22Rv1 (cell line): ENCODE measurements around the gene SLFN12.
"Not testable (repeated sequence)": the region's sequence is repeated elsewhere in the genome, so short reads cannot be mapped to it uniquely, and the experiment has no call there.

Experiments used
- H3K27ac ChIP-seq: fragments of 450-650 bp; 2 replicates; pipeline ENCODE4 v1.5.1; 2017
- CTCF ChIP-seq: fragments of 450-650 bp; IDR thresholded peaks from 2 replicates; pipeline ENCODE4 v1.5.1; 2017; ENCODE audit warnings: mild to moderate bottlenecking
- ZFX ChIP-seq: fragments of 450-650 bp; IDR thresholded peaks from 2 replicates; pipeline ENCODE4 v1.6.1; 2017; ENCODE audit warnings: antibody characterized with exemption, borderline replicate concordance

Gene SLFN12

DNA sequence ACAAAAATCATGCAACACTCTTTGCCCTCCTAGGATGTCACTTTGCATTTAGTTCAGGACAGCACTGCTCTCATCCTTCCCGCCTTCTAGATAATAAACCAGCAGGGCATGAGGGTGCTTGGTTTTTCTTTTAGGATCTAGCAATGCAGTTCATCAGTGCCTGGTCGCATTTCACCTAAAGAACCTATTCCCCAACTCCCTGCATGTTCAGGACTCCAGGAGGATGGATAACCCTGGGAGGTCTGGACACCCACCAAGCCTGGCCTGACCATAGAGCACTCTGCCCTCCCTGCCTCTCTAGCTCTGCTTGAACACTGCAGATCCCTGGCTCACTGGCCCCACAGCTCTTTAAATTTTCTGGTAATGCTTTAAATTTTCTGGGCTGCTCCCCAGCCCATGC, 2.6 kb downstream of the SLFN12 start:
- no peak overlapping the region for H3K27ac ChIP-seq
- TF ChIP-seq CTCF (no peak), ZFX (no peak)

DNA sequence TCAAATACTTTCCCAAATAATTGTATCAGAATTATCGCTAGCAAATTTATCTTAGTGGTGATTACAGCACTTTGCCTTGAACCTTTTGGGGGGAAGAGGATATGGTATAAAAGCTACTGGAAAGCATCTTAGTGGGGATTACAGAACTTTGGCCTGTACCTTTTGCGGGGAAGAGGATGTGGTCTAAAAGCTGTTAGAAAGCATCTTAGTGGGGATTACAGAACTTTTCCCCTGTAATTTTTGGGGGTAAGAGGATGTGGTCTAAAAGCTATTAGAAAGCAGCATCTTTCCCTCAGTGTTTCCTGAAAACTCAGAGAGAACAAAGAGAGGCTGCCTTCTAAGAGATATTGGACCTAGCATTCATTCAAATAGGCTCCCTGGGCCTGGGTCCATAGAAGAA, 4.1 kb downstream of the SLFN12 start:
- TF ChIP-seq ZFX (no peak), CTCF (no peak)
- no peak overlapping the region for H3K27ac ChIP-seq

DNA sequence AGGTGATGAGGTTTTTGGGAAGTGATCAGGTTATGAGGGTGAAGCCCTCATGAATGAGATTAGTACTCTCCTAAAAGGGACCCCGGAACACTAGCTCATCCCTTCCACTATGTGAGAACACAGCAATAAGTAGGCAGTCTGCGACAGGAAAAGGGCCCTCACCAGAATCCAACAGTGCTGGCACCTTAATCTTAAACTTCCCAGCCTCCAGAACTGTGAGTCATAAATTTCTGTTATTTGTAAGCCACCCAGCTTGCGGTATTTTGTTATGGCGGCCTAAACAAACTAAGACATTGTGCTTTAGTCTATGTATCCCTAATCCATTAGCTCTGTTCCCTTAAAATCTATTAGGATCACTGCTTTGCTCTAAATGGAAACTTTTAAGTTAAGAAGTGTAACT, 8.5 kb downstream of the SLFN12 start:
- no peak overlapping the region for H3K27ac ChIP-seq
- TF ChIP-seq ZFX (no peak), CTCF (no peak)

DNA sequence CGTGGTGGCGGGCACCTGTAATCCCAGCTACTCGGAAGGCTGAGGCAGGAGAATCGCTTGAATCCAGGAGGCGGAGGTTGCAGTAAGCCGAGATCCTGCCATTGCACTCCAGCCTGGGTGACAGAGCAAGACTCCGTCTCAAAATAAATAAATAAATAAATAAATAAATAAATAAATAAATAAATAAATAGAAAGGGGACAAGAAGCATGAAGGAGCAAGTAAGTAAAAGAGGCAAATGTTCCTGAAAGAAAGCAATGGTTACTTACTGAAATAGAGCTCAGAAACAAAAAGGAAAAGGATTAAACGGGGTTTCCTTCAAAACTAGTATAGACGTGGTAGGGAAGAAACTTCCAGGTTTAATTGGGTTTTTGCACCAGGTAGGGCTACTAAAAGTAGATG, 11.2 kb downstream of the SLFN12 start:
- H3K27ac ChIP-seq, result not testable (repeated sequence)

GRCh38 chr17:35416659-35417058, 15.6 kb downstream of the SLFN12 start:
- no peak overlapping the region for H3K27ac ChIP-seq
- TF ChIP-seq ZFX (no peak), CTCF (no peak)

DNA sequence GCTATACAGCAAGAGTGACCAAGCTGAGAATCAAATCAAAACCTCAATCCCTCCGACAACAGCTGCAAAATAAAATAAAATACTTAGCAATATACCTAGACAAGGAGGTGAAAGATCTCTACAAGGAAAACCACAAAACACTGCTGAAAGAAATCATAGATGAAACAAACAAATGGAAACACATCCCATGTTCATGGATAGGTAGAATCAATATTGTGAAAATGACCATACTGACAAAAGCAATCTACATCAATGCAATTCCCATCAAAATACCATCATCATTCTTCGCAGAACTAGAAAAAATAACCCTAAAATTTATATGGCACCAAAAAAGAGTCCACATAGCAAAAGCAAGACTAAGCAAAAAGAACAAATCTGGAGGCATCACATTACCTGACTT, 17.6 kb downstream of the SLFN12 start:
- H3K27ac ChIP-seq, result not testable (repeated sequence)

DNA sequence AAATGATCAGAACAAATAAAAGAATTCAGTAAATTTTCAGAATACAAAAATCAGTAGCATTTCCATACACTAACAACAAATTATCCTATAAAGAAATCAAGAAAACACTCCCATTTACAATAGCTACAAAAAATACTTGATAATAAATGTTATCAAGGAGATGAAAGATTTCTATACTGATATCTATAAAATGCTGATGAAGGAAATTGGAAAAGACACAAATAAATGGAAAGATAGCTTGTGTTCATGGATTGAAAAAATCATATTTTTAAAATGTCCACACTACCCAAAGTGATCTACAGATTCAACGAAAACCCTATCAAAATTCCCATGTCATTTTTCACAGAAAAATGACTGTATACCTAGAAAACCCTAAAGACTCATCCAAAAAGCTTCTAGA, 18.1 kb downstream of the SLFN12 start:
- H3K27ac ChIP-seq, result no peak overlapping the region
- no peak for TF ChIP-seq ZFX
- TF ChIP-seq CTCF, result no peak

DNA sequence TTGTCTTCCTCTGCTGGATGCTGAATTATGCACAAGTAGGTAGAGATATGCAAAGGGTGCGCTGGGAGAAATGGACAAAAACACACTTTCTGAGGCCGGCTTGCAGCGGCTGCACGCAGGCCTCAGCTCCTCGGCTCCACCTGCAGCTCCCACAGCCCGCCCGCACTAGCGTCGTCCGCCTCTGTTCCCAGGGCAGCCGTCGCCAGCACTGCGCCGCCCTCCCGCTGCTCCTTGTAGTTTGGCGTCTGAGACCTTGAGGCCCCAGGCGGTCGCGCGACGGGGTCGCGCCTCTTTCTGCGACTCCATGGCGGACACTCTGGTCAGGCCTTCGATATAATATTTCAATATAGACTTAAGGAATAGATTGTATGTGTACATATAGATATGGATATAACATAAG, 24.8 kb downstream of the SLFN12 start:
- TF ChIP-seq CTCF (no peak), ZFX (no peak)
- no peak overlapping the region for H3K27ac ChIP-seq

DNA sequence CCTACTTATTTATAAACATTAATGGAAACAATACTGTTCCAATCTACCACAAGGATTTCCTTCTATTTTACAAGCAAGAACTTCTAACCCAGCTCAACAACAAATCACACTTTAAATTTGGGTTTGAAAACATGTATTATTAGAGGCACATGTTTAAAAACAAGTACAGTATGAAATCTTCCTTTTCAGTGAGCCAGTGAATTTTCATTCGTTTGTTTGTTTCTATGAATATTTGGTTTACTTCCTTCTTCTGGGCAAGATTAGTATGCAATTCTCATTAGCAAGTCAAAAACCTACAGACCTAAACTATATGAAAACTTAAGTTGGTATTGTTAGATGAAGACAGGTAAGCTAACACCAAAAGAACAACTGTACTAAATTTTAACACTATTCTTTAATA, 25.7 kb downstream of the SLFN12 start:
- TF ChIP-seq ZFX (no peak), CTCF (no peak)
- H3K27ac ChIP-seq, result no peak overlapping the region
